Epithelial cell of esophagus (primary cell): Measurements from ENCODE around the gene MMP8.
A peak's percentile ranks its signal among the peaks of the same experiment; 100 is the strongest.

Source experiments
- DNase-seq: peaks from one replicate; pipeline ENCODE4 v3.0.0; 2010; ENCODE audit warnings: low read depth
- H3K4me3 ChIP-seq: 2 replicates; pipeline ENCODE4 v1.5.1; 2011; ENCODE audit warnings: mild to moderate bottlenecking, low read length, control low read depth
- CTCF ChIP-seq: IDR thresholded peaks from 2 replicates; pipeline ENCODE4 v1.5.1; 2011; ENCODE audit warnings: low read depth, mild to moderate bottlenecking, low read length, control low read depth, inconsistent platforms; ENCODE audit not compliant: insufficient read depth; ENCODE audit errors: missing control alignments

Gene MMP8

GRCh38 chr11:102717280-102717679, 7.5 kb downstream of the MMP8 start:
- H3K4me3 ChIP-seq: no peak overlapping the region
- TF ChIP-seq CTCF: no peak
- DNase-seq: no peak

- no peak for DNase-seq
- no peak for TF ChIP-seq CTCF
Measured at GRCh38 chr11:102716527-102716926, 8.2 kb downstream of the MMP8 start.

GRCh38 chr11:102712137-102712536, 12.6 kb downstream of the MMP8 start:
- DNase-seq: no peak
- TF ChIP-seq CTCF: no peak
- H3K4me3 ChIP-seq: no peak overlapping the region

More at GRCh38 chr11:102716527-102716926, 8.2 kb downstream of the MMP8 start:
- H3K4me3 ChIP-seq: no peak overlapping the region

GRCh38 chr11:102709201-102709945, 15.4 kb downstream of the MMP8 start:
- H3K4me3 ChIP-seq: no peak overlapping the region
- TF ChIP-seq CTCF: no peak
- DNase-seq: peak; percentile 53

GRCh38 chr11:102708654-102709053, 16.1 kb downstream of the MMP8 start:
- DNase-seq: no peak
- H3K4me3 ChIP-seq: no peak overlapping the region
- TF ChIP-seq CTCF: no peak

- no peak for DNase-seq
- no peak for TF ChIP-seq CTCF
- H3K4me3 ChIP-seq: no peak within 1 kb of the TSS
Measured at GRCh38 chr11:102705626-102706025, 19.1 kb downstream of the MMP8 start, which contains the start of gene MMP27. TSS of gene MMP27 (minus strand) at chr11:102705769. CDS start at chr11:102705714, 55 bp downstream.

- H3K4me3 ChIP-seq: no peak overlapping the region
- no peak for TF ChIP-seq CTCF
- DNase-seq: no peak
Measured at GRCh38 chr11:102704841-102705240, 19.9 kb downstream of the MMP8 start.
